Breast epithelium (tissue), 4 donors: ENCODE results near the gene SSBP4. TPM values are rescaled to one million over a fixed set of nuclear protein-coding genes. Genes with fewer than 3 reads are reported as not detected.

Experiments used
- DNase-seq, 2 donors: peaks; one replicate each; pipeline ENCODE4 v3.0.0-alpha.2; 2019; ENCODE audit warnings: low spot score in 2 of 2
- H3K27ac ChIP-seq, 2 donors: fragments of 200-600 bp; sonication (generic) in 1 of 2; one replicate each; pipeline ENCODE4 v1.5.1; 2016 to 2019; ENCODE audit warnings: mild to moderate bottlenecking in 1 of 2
- H3K27me3 ChIP-seq, 2 donors: fragments of 200-600 bp; sonication (generic) in 1 of 2; one replicate each; pipeline versions ENCODE4 v1.5.1 to v1.6.0; 2017 to 2019; ENCODE audit warnings: control low read depth in 1 of 2, mild to moderate bottlenecking in 1 of 2
- H3K36me3 ChIP-seq: fragments of 200-600 bp; one replicate; pipeline ENCODE4 v1.5.1; 2019
- H3K4me1 ChIP-seq, 2 donors: fragments of 200-600 bp; sonication (generic); one replicate each; pipeline ENCODE4 v1.5.1; 2016 to 2019; ENCODE audit warnings: control low read depth in 1 of 2
- H3K4me3 ChIP-seq, 3 donors: fragments of 200-600 bp; sonication (generic); 1 replicate in 2 of 3; 2 replicates in 1 of 3; pipeline ENCODE4 v1.5.1; 2016 to 2019; ENCODE audit warnings: mild to moderate bottlenecking in 3 of 3, moderate library complexity in 2 of 3
- H3K9me3 ChIP-seq, 2 donors: fragments of 200-600 bp; sonication (generic) in 1 of 2; one replicate each; pipeline ENCODE4 v1.5.1; 2016 to 2019; ENCODE audit warnings: control low read depth in 1 of 2
- CTCF ChIP-seq, 3 donors: fragments of 450-650 bp; IDR thresholded peaks; one replicate each; pipeline ENCODE4 v1.5.1; 2016 to 2017; ENCODE audit warnings: antibody characterized with exemption in 3 of 3, mild to moderate bottlenecking in 3 of 3, moderate library complexity in 3 of 3
- POLR2A ChIP-seq: fragments of 450-650 bp; IDR thresholded peaks from one replicate; pipeline ENCODE4 v1.6.1; 2016; ENCODE audit warnings: antibody characterized with exemption, mild to moderate bottlenecking, moderate library complexity
- POLR2AphosphoS5 ChIP-seq, 3 donors: sonication (generic); formaldehyde crosslinking; IDR thresholded peaks; one replicate each; pipeline ENCODE4 v1.6.1; 2017; ENCODE audit warnings: antibody characterized with exemption in 3 of 3
- intact Hi-C: fragments of 100-400 bp; cut with DNase I; formaldehyde crosslinking; loops from one replicate; pipeline ENCODE4 v1.15.1; 2023; ENCODE audit warnings: low total_unique reads
- total RNA-seq, 3 donors: library from RNA; depleted of rRNA; stranded (reverse); fragments of >200 nt; gene quantifications; one replicate each; pipeline ENCODE4 v1.1.0, GENCODE V29; 2016

SSBP4 gene
- total RNA-seq, 3 donors from 2014 or later, result 29.4 to 71.8 (median 46.7) TPM

GRCh38 chr19:18468517-18468916, 49.3 kb downstream of the SSBP4 start:
- Histone ChIP-seq H3K9me3 (no peaks in the 10 kb centered on the region), H3K27ac (peak overlapping the region in 1 of 2 donors; percentile 94), H3K27me3 (no peaks in the 10 kb centered on the region), H3K36me3 (no peaks in the 10 kb centered on the region), H3K4me3 (no peak overlapping the region), H3K4me1 (peaks cover 14 to 16% of the 10 kb centered on the region in 2 donors)
- no peak for DNase-seq
- intact Hi-C loops, result no loop called here
- no peak for TF ChIP-seq POLR2A
- no peak for TF ChIP-seq CTCF (IDR thresholded peaks at IDR 0.05)

- Histone ChIP-seq H3K4me1 (peaks cover 13 to 16% of the 10 kb centered on the region in 2 donors), H3K27ac (peak overlapping the region; percentile 21 to 94), H3K36me3 (no peaks in the 10 kb centered on the region), H3K9me3 (no peaks in the 10 kb centered on the region), H3K4me3 (no peak overlapping the region), H3K27me3 (no peaks in the 10 kb centered on the region)
- intact Hi-C loops, result no loop called here
- TF ChIP-seq POLR2A, result no peak
- TF ChIP-seq CTCF (IDR thresholded peaks at IDR 0.05), result peak; percentile 62 to 65 (median 63)
- TF ChIP-seq POLR2AphosphoS5 (IDR thresholded peaks at IDR 0.05), result peak in 2 of 3 donors; percentile 9 to 26
- DNase-seq, result no peak
Measured at GRCh38 chr19:18469069-18469846, 50.1 kb downstream of the SSBP4 start.

- no peaks in the 10 kb centered on the region for H3K27me3 ChIP-seq
- H3K36me3 ChIP-seq, result no peaks in the 10 kb centered on the region
- H3K9me3 ChIP-seq, result no peaks in the 10 kb centered on the region
- H3K4me3 ChIP-seq, result no peak overlapping the region
- TF ChIP-seq CTCF (IDR thresholded peaks at IDR 0.05) (no peak), POLR2A (no peak), POLR2AphosphoS5 (IDR thresholded peaks at IDR 0.05) (no peak)
- H3K27ac ChIP-seq, result peak overlapping the region in 1 of 2 donors; percentile 94
- DNase-seq, result no peak
- H3K4me1 ChIP-seq, result peaks cover 0 to 7% of the 10 kb centered on the region in 2 donors
- intact Hi-C loops, result no loop called here
Measured at GRCh38 chr19:18470787-18471186, 51.6 kb downstream of the SSBP4 start.

DNA sequence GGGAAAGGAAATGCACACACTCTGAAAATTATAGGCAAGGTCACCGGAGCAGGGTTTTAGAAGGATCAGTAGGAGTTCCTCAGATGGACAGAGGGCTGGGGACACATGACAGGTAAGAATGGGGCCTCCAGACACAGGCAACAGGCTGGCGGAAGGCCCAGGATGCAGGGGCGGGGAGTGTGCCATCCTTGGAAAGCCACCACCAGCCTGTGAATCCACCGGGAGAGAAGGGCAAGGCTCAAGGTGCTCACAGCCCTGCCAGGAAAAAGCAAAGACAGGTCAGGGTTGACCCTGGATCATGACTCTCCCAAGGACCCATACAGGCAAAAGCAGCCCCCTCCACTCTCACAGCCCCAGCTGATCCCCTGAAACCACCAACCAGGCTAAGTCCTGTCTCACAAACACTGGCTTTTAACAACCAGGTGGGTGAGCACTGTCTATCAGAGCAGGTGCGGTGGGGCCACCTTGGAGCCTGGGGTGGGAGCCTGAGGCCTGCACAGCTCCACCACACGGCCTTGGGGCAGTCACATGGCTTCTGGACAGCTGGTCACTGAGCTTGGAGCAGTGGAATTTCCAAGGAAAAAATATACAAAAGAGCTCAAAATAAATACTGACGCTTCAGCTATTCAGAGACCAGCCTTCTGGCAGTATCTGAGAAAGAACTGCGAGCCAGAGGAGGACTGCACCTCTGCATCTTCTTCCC, 54.0 kb downstream of the SSBP4 start:
- Histone ChIP-seq H3K4me1 (peaks cover 0 to 13% of the 10 kb centered on the region in 2 donors), H3K27me3 (no peaks in the 10 kb centered on the region), H3K36me3 (no peaks in the 10 kb centered on the region), H3K4me3 (no peak overlapping the region), H3K27ac (peak overlapping the region in 1 of 2 donors; percentile 17), H3K9me3 (no peaks in the 10 kb centered on the region)
- intact Hi-C loops, result loop anchor here (1.0 kb wide), 1 partner anchor 24 kb away; no protein-coding TSS in a partner anchor
- no peak for TF ChIP-seq CTCF (IDR thresholded peaks at IDR 0.05)
- TF ChIP-seq POLR2AphosphoS5 (IDR thresholded peaks at IDR 0.05), result no peak
- no peak for TF ChIP-seq POLR2A
- no peak for DNase-seq

- no peak overlapping the region for H3K4me3 ChIP-seq
- no peaks in the 10 kb centered on the region for H3K9me3 ChIP-seq
- no peaks in the 10 kb centered on the region for H3K36me3 ChIP-seq
- TF ChIP-seq CTCF (IDR thresholded peaks at IDR 0.05) (no peak), POLR2AphosphoS5 (IDR thresholded peaks at IDR 0.05) (no peak)
- no peaks in the 10 kb centered on the region for H3K27me3 ChIP-seq
- H3K4me1 ChIP-seq, result peaks cover 4 to 18% of the 10 kb centered on the region in 2 donors
- intact Hi-C loops, result loop anchor here (1.0 kb wide), 1 partner anchor 24 kb away; no protein-coding TSS in a partner anchor
- DNase-seq, result no peak
- H3K27ac ChIP-seq, result peak overlapping the region in 1 of 2 donors; percentile 57
Measured at GRCh38 chr19:18473706-18474087, 54.5 kb downstream of the SSBP4 start.
